CD4-positive, alpha-beta T cell treated with Interleukin-2 at 100 ng/mL for 4 hours (primary cell): ENCODE data around the gene FAS.

Experiments used
- DNase-seq: peaks from one replicate; pipeline ENCODE4 v3.0.0-alpha.2; 2020; ENCODE audit warnings: low spot score

FAS gene

GRCh38 chr10:88990384-88991160 lies at the start of gene FAS:
TSS of gene FAS (plus strand) at chr10:88990798. CDS start at chr10:88990877, 79 bp downstream.
- peak; percentile 91 for DNase-seq

DNA sequence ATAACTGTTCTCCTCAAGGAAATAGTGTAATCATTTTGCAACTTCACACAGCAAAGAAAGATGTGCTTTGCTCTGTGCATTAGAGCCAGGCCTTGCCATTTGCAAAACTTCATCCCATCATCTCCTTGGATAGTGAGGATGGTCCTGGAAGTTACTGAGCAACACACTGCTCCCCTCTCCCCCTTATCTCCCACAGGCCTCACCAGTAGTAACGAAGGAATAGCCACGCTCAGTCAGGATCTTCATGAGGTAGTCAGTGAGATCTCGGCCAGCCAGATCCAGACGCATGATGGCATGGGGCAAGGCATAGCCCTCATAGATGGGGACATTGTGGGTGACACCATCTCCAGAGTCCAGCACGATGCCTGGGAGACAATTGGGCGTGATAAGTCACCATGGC lies 49.6 kb upstream of the FAS start:
- DNase-seq, result no peak

- DNase-seq, result no peak
Measured at GRCh38 chr10:88943778-88944177, 46.8 kb upstream of the FAS start.

DNA sequence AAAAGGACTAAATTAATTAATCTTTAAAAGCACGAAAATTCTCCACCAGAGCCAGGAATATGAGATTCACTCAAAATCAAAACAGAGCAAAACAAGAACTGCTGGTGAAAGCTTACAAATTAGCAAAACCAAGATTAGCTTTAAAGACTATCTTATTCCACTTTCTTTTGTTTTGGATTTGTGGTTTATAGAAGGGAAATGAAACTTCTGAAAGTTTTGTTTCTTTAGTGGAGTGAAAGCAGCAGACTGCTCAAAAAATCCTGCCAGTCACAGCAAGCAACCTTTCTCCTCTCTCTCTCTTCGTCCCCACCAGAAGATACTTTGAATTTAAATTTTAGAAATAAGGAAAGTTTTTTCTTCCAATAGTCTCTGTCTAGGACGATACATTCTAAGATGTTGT lies 45.8 kb upstream of the FAS start:
- no peak for DNase-seq

GRCh38 chr10:88946200-88946599 lies 44.4 kb upstream of the FAS start:
- no peak for DNase-seq

GRCh38 chr10:88946965-88947590 lies 43.5 kb upstream of the FAS start:
- no peak for DNase-seq

GRCh38 chr10:88949051-88949450 lies 41.5 kb upstream of the FAS start:
- no peak for DNase-seq

DNA sequence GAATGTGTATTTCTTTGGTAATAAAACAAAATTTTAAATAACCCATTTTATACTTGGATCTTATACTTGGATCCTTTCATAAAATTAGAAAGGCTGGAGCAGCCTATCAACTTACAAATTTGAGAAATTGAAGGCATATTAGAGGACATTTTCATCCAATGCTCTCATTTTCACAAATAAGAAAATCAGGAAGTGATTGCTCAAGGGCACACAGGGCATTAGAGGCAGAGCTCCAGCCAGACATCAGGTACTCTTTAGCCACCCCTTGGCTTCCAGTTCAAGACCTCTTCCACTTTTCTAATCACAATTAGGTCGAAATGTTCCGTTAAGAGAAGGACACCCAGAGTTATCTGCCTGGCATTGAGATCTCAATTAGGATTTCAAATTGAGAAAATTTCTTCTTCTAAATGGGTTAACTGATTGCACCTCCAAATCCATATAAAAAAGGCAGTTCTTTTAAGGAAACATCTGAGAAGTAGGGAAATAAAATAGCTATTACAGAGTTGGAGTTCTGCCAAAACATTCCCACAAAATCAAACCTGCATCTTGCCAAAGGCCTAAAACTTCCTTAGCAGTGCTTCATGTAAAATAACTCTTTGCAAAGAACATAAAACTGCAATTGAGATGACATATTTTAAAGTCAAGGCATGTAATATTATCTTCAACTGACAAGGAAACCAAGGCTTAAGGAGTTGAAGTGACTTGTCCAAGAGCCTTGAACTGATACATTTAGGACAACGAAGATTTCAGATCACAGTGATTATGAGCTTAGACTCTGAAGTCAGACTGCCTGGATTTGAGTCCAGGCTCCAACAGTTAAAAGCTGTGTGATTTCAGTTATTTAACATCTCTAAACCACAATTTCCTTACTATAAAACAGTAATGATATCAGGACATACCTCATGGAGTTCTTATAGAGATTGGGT lies 40.4 kb upstream of the FAS start:
- DNase-seq, result no peak

DNA sequence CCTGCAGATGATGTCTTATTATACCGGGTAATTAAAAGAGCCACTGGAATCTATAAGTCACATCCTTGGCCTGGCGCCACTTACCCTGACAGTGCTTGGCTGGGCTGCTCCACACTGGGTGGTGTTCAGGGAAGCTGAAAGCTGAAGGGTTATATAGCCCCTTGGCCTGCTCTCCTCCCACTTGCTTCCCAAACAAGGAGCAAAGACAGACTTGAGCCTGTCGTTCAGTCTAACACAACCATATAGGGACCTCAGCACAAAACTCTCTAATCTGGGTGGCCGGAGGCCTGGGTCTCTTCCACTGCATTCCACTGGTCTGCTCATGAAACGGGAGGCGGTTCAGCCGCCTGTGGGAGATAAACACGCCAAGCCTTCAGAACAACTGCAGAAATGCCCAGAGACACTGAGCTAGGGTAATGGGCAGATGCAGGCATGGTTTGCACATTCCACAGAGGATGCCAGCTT lies 37.9 kb upstream of the FAS start, which contains the start of gene ACTA2:
ACTA2 (minus strand) TSS at position 127 of the 465 bp plus-strand sequence. CDS start 3,843 bp downstream, outside the sequence.
- no peak for DNase-seq

GRCh38 chr10:88953662-88954061 lies 36.9 kb upstream of the FAS start:
- DNase-seq, result no peak

GRCh38 chr10:88954458-88955083 lies 36.0 kb upstream of the FAS start:
- no peak for DNase-seq

GRCh38 chr10:88957381-88957780 lies 33.2 kb upstream of the FAS start:
- DNase-seq, result no peak

DNA sequence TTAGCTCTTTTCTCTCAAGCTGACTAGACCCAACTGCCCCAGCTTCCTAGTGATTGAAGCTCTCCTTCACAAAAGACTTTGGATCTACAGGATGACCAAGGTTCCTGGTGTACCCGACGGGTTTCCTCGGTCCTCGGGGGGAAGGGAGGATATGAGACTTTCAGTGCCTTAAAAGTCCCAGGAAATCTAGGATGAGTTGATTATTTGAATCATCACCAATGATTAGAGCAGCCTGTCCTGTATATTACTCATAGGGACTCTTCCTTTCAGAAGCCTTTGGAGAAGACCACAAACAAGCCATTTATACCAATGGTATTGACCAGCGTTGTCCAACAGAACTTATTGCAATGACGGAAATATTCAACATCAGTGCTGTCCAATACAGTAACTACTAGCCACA lies 31.9 kb upstream of the FAS start:
- DNase-seq, result no peak

DNA sequence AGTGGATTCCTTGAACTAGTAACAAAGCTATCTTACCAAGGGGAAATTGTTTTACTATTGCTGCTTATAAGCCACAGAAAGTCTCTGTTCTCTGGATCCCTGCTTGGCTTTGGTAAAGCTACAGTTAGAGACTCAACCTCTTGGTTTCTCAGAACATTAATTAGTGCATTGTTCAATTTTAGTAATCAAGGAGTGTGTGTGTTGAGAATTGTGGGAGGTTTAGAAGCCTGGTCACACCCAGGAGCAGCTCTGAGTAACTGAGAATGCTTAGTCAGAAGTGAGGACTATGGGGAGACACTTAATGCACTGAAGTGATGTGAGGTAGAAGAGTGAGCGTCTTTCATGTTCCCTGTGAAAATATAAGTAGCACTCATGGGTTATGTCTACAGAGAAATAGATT lies 29.8 kb upstream of the FAS start:
- DNase-seq, result peak; percentile 18

DNA sequence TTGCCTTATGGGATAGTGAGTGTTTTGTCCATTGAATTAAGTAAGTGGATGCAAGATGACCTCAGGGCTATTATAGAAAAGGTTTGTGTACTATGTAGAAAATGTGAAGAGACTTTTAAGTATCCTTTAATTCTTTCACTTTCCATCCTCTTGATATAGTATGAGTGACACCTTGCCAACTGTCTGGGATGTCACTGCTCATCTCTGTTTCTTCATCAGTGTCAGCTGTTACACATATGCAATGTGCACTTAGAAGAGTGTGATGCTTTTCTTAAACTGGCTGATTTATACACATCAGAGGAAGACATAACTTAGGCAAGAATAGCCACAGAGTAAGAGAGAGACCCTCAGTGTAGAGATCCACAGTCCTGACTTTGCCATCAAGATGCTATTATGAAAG lies 29.3 kb upstream of the FAS start:
- no peak for DNase-seq

- peak; percentile 43 for DNase-seq
Measured at GRCh38 chr10:88962336-88962735, 28.3 kb upstream of the FAS start.

DNA sequence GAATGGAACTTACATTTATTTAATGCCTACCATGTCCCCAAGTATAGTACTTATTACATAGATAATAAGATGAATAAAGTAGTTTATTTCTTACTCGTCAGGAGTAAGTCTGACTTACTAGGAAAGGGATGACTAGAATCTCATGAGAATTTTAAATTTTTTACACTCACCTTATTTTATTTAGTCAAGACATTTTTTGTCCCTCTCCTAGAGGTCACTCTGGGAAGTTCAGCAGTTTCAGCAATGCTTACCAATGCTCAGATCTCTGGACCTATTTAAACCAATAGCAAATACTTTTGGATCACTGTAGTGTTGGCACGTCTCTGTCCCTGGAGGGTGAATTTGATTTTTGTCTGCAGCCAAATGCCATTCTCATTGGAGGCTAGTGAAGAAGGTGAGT lies 27.3 kb upstream of the FAS start:
- no peak for DNase-seq

GRCh38 chr10:88964360-88964759 lies 26.2 kb upstream of the FAS start:
- no peak for DNase-seq

GRCh38 chr10:88964869-88965415 lies 25.7 kb upstream of the FAS start:
- DNase-seq, result no peak

GRCh38 chr10:88966797-88967196 lies 23.8 kb upstream of the FAS start:
- DNase-seq, result no peak

- no peak for DNase-seq
Measured at GRCh38 chr10:88968391-88968790, 22.2 kb upstream of the FAS start.
